ENCODE results near the gene CCR3.
"Not testable (repeated sequence)": the region's sequence is repeated elsewhere in the genome, so short reads cannot be mapped to it uniquely, and the experiment has no call there.

The CCR3 gene

GRCh38 chr3:46242120-46242519 is at the start of gene CCR3:
TSS of gene CCR3 (plus strand) at chr3:46242460. CDS start at chr3:46265159, 22,699 bp downstream.
- DNase-seq, result peak; percentile 57

GRCh38 chr3:46192939-46193338 is 49.3 kb upstream of the CCR3 start:
- DNase-seq, result no peak

- no peak for DNase-seq
Observed at GRCh38 chr3:46193436-46193835, 48.8 kb upstream of the CCR3 start.

- DNase-seq, result no peak
Observed at GRCh38 chr3:46194868-46195553, 47.2 kb upstream of the CCR3 start.

- no peak for DNase-seq
Observed at GRCh38 chr3:46196261-46196957, 45.9 kb upstream of the CCR3 start.

GRCh38 chr3:46200211-46200610 is 42.0 kb upstream of the CCR3 start:
- no peak for DNase-seq

GRCh38 chr3:46200790-46201189 is 41.5 kb upstream of the CCR3 start:
- DNase-seq, result no peak

- DNase-seq, result no peak
Observed at GRCh38 chr3:46202535-46202934, 39.7 kb upstream of the CCR3 start.

- no peak for DNase-seq
Observed at GRCh38 chr3:46203681-46204080, 38.6 kb upstream of the CCR3 start.

- DNase-seq, result no peak
Observed at GRCh38 chr3:46205286-46205960, 36.8 kb upstream of the CCR3 start.

GRCh38 chr3:46206282-46207015 is 35.8 kb upstream of the CCR3 start:
- DNase-seq, result no peak

- not testable (repeated sequence) for DNase-seq
Observed at GRCh38 chr3:46207514-46207913, 34.7 kb upstream of the CCR3 start.

DNA sequence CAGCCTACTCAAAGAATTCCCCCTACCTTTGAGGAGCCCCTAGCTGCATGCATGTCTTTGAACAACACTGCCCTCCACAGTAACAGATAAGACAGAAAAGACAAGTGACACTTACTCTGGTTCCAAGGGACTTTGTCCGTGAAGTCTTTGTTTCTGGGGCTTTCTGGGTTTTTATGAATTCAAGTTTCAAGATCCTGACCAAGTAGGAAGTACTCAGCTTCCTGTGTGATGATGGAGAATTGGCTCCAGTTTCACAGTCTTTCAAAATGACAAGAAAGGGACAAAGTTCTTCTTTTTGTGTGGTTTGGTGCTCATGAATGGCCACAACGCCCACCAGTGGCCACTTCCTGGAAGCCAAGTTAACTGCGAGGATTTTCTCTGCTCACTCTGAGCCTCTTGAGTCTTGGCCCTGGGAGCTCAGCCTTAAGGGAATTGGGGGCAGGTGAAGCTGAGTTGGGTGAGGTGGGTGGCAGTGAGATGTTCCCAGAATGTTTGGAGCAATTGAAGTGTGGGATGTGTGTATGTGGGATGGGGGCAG is 34.0 kb upstream of the CCR3 start, which contains the start of gene CCR1:
CCR1 (minus strand) TSS at position 147 of the 538 bp plus-strand sequence. CDS start 4,000 bp downstream, outside the sequence.
- peak; percentile 84 for DNase-seq

DNA sequence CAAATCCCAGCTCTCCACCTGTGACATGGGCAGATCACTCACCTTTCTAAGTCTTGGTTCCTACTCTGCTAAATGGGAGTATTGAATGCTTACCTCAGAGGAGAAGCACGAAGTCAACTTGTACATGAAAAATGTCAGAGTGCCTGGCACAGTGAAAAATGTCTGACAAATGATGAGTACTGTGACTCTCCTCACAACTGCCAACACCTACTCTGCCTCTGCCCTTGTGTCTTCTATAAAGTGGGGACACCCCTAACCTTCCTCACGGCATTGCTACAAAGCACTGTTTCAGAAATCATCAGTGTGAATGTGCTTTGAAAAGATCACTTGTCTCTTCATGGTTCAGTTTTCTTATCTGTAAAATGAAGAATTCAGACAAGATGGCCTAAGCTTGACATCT is 33.2 kb upstream of the CCR3 start:
- DNase-seq, result no peak

DNA sequence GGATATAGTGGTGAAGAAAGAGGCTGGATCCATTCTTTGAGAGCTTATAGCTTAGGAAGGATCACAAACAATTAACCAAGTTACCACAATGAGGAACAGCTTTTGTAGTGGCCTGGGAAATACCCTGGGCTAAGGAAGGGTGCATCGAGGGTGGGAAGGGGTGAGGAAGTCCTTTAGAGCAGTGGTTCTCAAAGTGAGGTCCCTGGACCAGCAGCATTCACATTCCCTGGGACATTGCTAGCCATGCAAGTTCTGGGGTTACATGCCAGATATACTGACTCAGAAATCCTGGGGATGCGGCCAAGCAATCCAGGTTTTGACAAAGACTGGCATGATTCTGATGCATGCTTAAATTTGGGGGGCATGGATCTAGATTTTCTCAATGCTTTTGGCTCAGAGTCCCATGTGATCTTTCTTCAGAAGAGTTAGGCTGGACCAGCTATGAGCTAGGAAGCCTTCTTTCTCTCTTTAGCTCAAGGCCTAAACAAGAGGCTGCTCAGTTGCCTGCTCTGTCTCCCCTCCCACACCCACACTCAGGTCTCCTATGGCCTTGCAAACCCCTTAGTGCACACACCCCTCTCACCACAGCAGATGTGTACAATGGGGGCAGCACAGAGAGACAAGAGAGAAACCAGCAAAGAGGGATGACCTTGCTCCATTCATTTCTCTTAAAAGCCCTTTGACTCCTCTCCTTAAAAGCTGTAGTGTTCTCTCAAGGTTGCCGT is 32.4 kb upstream of the CCR3 start:
- no peak for DNase-seq

DNA sequence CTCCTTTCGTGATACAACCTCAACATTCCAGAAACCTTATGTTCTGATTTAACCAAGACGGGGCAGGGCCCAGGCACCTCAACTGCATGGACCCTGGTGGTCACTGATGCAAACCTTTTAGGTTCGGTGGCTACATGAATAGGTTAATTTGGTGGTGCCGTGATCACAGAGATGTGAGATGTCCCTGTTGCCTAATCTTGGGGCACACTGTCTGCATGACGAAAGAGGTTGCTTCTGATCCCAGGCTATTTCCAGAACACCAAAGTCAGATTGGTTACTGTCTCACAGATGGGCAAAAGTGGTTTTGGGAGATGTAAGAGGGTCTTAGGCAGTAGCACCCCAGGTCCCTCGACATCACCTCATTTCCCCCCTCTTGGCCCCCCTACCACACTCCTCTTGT is 30.2 kb upstream of the CCR3 start:
- no peak for DNase-seq

- DNase-seq, result no peak
Observed at GRCh38 chr3:46213201-46213600, 29.1 kb upstream of the CCR3 start.

GRCh38 chr3:46214751-46215352 is 27.4 kb upstream of the CCR3 start:
- DNase-seq, result peak; percentile 77

- no peak for DNase-seq
Observed at GRCh38 chr3:46215810-46216414, 26.3 kb upstream of the CCR3 start.

- DNase-seq, result no peak
Observed at GRCh38 chr3:46218196-46218709, 24.0 kb upstream of the CCR3 start.

DNA sequence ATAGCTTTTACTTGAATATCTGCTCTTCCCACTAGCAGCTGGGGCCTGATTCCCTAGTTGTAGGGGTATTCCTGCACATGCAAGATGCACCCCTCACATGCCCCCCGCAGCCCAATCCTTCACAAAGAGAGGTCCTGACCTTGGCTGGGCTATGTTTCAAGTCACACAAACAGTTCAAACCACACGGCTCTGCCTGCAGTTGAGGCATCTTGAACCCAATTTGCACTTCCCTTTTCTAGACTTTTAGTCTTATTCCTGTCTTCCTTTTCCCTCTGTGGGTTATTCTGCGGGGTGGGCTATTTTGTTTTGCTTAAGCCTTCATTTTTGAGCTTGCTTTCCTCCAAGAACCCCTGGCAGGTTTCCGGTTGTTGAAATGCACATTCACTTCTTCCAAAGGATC is 20.9 kb upstream of the CCR3 start:
- DNase-seq, result peak; percentile 68
